ENCODE results near the gene ADAMTS14.

DNA sequence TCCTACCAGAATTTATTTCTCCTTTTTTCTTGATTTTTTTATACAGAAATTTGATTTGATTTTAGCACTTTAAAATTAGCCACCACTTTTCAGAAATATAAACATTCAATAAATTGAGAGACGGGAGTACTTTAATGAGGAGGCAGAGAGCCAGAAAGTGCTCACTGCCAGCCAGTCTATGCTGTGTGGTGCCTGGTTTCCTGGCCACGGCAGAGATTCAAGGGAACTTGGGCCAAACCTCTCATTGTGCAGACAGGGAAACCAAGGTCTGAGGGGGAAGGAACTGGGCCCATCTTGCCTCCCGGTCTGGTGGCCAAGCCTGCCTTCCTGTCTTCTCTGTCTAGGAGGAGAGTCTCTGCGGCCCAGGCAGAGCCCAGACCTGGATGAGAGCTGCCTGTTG, 25.9 kb downstream of the ADAMTS14 start:
- TF ChIP-seq, protein P1, sequence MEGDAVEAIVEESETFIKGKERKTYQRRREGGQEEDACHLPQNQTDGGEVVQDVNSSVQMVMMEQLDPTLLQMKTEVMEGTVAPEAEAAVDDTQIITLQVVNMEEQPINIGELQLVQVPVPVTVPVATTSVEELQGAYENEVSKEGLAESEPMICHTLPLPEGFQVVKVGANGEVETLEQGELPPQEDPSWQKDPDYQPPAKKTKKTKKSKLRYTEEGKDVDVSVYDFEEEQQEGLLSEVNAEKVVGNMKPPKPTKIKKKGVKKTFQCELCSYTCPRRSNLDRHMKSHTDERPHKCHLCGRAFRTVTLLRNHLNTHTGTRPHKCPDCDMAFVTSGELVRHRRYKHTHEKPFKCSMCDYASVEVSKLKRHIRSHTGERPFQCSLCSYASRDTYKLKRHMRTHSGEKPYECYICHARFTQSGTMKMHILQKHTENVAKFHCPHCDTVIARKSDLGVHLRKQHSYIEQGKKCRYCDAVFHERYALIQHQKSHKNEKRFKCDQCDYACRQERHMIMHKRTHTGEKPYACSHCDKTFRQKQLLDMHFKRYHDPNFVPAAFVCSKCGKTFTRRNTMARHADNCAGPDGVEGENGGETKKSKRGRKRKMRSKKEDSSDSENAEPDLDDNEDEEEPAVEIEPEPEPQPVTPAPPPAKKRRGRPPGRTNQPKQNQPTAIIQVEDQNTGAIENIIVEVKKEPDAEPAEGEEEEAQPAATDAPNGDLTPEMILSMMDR (conservative IDR thresholded peaks at IDR 0.05 in 1 of 2, IDR thresholded peaks at IDR 0.05 in 1 of 2; ENCODE audit: extremely low read depth in 1 of 2, insufficient read depth in 1 of 2, low read depth in 1 of 2, low read length in 2 of 2): no peak
- no peak for TF ChIP-seq EZH2 (IDR thresholded peaks at IDR 0.05; ENCODE audit: borderline replicate concordance, low read length)

Data from mammary epithelial cell (primary cell).